Breast epithelium (tissue), 3 donors: ENCODE data around the gene TMEM50B.

Experiments
- CTCF ChIP-seq, 3 donors: fragments of 450-650 bp; IDR thresholded peaks; one replicate each; pipeline ENCODE4 v1.5.1; 2016 to 2017; ENCODE audit warnings: antibody characterized with exemption in 3 of 3, mild to moderate bottlenecking in 3 of 3, moderate library complexity in 3 of 3
- POLR2A ChIP-seq: fragments of 450-650 bp; IDR thresholded peaks from one replicate; pipeline ENCODE4 v1.6.1; 2016; ENCODE audit warnings: antibody characterized with exemption, mild to moderate bottlenecking, moderate library complexity

DNA sequence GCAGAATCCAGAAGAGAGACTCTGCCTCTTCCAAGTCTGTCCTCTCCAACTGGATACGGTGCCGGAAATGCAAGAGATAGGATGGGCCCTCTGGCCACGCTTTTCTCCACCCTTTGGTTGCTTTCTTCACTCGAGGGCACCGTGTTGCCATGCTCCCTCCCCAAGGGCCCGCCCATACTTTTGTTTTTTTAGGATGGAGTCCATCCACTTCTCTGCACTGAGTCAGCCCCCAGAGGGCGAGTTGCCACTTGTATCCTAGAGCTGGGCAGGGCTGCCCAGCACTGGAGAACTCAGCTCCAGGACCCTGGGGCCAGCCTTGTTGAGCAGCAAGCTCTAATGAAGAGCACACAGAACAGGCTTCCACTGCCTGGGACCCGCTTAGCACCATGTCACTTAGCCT lies 51.1 kb downstream of the TMEM50B start:
- TF ChIP-seq CTCF (IDR thresholded peaks at IDR 0.05): no peak
- no peak for TF ChIP-seq POLR2A
